ENCODE results near the gene ANKDD1A.

The ANKDD1A gene

GRCh38 chr15:64923546-64923945 is 11.8 kb downstream of the ANKDD1A start:
- DNase-seq (ENCODE audit: low read depth): no peak

GRCh38 chr15:64925335-64926330 is 13.9 kb downstream of the ANKDD1A start:
- DNase-seq (ENCODE audit: low read depth): no peak

GRCh38 chr15:64926661-64927060 is 15.0 kb downstream of the ANKDD1A start:
- no peak for DNase-seq (ENCODE audit: low read depth)

GRCh38 chr15:64928626-64929220 is 17.0 kb downstream of the ANKDD1A start:
- DNase-seq (ENCODE audit: low read depth): no peak

- DNase-seq (ENCODE audit: low read depth): no peak
Observed at GRCh38 chr15:64930019-64930652, 18.4 kb downstream of the ANKDD1A start.

GRCh38 chr15:64930778-64931371 is 19.2 kb downstream of the ANKDD1A start:
- DNase-seq (ENCODE audit: low read depth): no peak

GRCh38 chr15:64931381-64931780 is 19.7 kb downstream of the ANKDD1A start:
- no peak for DNase-seq (ENCODE audit: low read depth)

GRCh38 chr15:64934023-64934422 is 22.3 kb downstream of the ANKDD1A start:
- DNase-seq (ENCODE audit: low read depth): no peak

GRCh38 chr15:64938192-64938591 is 26.5 kb downstream of the ANKDD1A start:
- DNase-seq (ENCODE audit: low read depth): no peak

- no peak for DNase-seq (ENCODE audit: low read depth)
Observed at GRCh38 chr15:64942356-64942755, 30.7 kb downstream of the ANKDD1A start.

- DNase-seq (ENCODE audit: low read depth): no peak
Observed at GRCh38 chr15:64943512-64944225, 32.0 kb downstream of the ANKDD1A start.

GRCh38 chr15:64944961-64945360 is 33.3 kb downstream of the ANKDD1A start:
- DNase-seq (ENCODE audit: low read depth): no peak

- DNase-seq (ENCODE audit: low read depth): no peak
Observed at GRCh38 chr15:64947211-64947610, 35.5 kb downstream of the ANKDD1A start.

GRCh38 chr15:64948916-64949315 is 37.2 kb downstream of the ANKDD1A start:
- DNase-seq (ENCODE audit: low read depth): no peak

- DNase-seq (ENCODE audit: low read depth): no peak
Observed at GRCh38 chr15:64949383-64950186, 37.9 kb downstream of the ANKDD1A start.

- DNase-seq (ENCODE audit: low read depth): no peak
Observed at GRCh38 chr15:64950888-64951287, 39.2 kb downstream of the ANKDD1A start.

- DNase-seq (ENCODE audit: low read depth): no peak
Observed at GRCh38 chr15:64951777-64952418, 40.2 kb downstream of the ANKDD1A start.

GRCh38 chr15:64954395-64954794 is 42.7 kb downstream of the ANKDD1A start:
- DNase-seq (ENCODE audit: low read depth): no peak

GRCh38 chr15:64959128-64959527 is 47.4 kb downstream of the ANKDD1A start:
- DNase-seq (ENCODE audit: low read depth): no peak

GRCh38 chr15:64960153-64960552 is 48.5 kb downstream of the ANKDD1A start:
- no peak for DNase-seq (ENCODE audit: low read depth)
